Measurements from ENCODE around the gene HMX1. TPM values are rescaled to one million over a fixed set of nuclear protein-coding genes. Genes with fewer than 3 reads are reported as not detected.

HMX1 gene
- total and polyA plus RNA-seq, 2 donors (not counting 3 experiments of a cell fraction or from before 2014, with no cell fraction given), result not detected

DNA sequence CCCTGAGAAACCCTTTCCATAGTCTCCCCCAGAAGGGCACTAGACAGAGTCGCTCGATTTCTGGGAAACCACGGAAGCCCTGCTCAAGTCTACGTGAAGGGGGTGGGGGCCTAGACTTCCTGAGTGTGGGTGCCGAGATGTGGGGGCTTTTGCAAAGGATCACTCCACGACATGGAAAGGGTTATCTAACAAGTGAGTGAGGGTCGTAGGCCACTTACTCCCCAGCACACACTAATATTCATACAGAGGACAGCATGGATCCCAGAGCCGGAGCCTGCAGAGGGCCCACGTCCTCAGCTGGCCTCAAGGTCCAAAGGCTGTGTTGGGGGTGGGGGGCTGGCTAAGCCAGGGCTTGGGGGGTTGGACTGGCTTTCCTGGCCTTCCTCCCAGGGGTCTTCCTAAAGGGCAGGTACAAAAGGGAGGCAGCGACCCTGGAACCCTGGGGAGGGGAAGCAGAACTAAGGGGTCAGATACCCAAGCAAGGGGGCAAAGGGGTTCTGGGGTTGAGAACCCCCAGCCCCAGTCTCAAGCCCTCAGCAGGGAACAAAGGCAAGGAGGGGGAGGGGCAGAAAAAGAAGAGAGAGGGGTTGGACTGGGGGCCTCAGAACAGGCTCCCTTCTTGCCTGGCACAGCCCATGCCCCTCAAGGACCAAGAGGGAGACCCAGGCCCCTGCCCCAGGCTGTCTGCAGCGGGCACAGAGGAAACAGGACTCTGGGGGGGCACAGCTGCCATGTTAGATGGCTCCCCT is 1.6 kb downstream of the HMX1 start:
- FAIRE-seq, result no peak
- no peak for TF ChIP-seq EZH2 (IDR thresholded peaks at IDR 0.05; ENCODE audit: borderline replicate concordance, low read depth, low read length, severe bottlenecking)
- no peak for TF ChIP-seq POLR2A (IDR thresholded peaks at IDR 0.05; ENCODE audit: low read depth, low read length)
- TF ChIP-seq JUN (IDR thresholded peaks at IDR 0.05; ENCODE audit: borderline replicate concordance, insufficient read depth, insufficient read length, low read depth), result no peak
- TF ChIP-seq POLR2AphosphoS5 (IDR thresholded peaks at IDR 0.05; ENCODE audit: insufficient read depth, low read depth, low read length), result no peak
- no peak for TF ChIP-seq MYC (IDR thresholded peaks at IDR 0.05; ENCODE audit: low read depth, low read length)
- no peak for TF ChIP-seq FOS (IDR thresholded peaks at IDR 0.05; ENCODE audit: borderline replicate concordance, insufficient read depth, low read length)
- TF ChIP-seq, protein P1, sequence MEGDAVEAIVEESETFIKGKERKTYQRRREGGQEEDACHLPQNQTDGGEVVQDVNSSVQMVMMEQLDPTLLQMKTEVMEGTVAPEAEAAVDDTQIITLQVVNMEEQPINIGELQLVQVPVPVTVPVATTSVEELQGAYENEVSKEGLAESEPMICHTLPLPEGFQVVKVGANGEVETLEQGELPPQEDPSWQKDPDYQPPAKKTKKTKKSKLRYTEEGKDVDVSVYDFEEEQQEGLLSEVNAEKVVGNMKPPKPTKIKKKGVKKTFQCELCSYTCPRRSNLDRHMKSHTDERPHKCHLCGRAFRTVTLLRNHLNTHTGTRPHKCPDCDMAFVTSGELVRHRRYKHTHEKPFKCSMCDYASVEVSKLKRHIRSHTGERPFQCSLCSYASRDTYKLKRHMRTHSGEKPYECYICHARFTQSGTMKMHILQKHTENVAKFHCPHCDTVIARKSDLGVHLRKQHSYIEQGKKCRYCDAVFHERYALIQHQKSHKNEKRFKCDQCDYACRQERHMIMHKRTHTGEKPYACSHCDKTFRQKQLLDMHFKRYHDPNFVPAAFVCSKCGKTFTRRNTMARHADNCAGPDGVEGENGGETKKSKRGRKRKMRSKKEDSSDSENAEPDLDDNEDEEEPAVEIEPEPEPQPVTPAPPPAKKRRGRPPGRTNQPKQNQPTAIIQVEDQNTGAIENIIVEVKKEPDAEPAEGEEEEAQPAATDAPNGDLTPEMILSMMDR (IDR thresholded peaks at IDR 0.05; ENCODE audit: extremely low read depth in 1 of 2, insufficient read depth in 1 of 2, low read depth in 1 of 2, low read length in 2 of 2), result no peak
- TF ChIP-seq, protein P2, sequence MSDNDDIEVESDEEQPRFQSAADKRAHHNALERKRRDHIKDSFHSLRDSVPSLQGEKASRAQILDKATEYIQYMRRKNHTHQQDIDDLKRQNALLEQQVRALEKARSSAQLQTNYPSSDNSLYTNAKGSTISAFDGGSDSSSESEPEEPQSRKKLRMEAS (IDR thresholded peaks at IDR 0.05; ENCODE audit: insufficient read depth, insufficient read length), result no peak
- TF ChIP-seq GATA2 (IDR thresholded peaks at IDR 0.05; ENCODE audit: insufficient read depth, insufficient read length, low read depth, low read length), result no peak
- H3K27me3 ChIP-seq (ENCODE audit: control insufficient read depth in 2 of 2, insufficient read depth in 2 of 2, low read length in 2 of 2), result peaks cover 75 to 86% of the 10 kb centered on the region in 2 experiments

More for the DNA sequence above, 1.6 kb downstream of the HMX1 start:
- CTCF ChIA-PET, result no interaction called here
- no peaks in the 10 kb centered on the region for H3K4me1 ChIP-seq (ENCODE audit: control insufficient read depth, extremely low read depth, insufficient read depth, low read length)
- no peaks in the 10 kb centered on the region for H3K79me2 ChIP-seq (ENCODE audit: control insufficient read depth, insufficient read depth, low read length)
- POLR2A ChIA-PET, result no interaction called here
- no peak overlapping the region for H3K4me3 ChIP-seq (replicated peaks in 1 of 3; ENCODE audit: insufficient read depth in 1 of 3, low read depth in 1 of 3, low read length in 3 of 3)
- dilution Hi-C loops (cut with MboI; ENCODE audit: extremely low pct_ligation_motif_present, low sequenced_read_pairs), result no loop called here
- no peak overlapping the region for H3K27ac ChIP-seq (ENCODE audit: insufficient read depth, low read depth, low read length)
- no peaks in the 10 kb centered on the region for H3K9me1 ChIP-seq (replicated peaks; ENCODE audit: control insufficient read depth, extremely low read depth, insufficient read depth, low read length)
- no TSS peak for BruUV-seq (replicated peaks)
- H3K9ac ChIP-seq (replicated peaks; ENCODE audit: extremely low read depth, insufficient read depth, low read length), result no peak overlapping the region
- intact Hi-C loops (cut with micrococcal nuclease), result no loop called here
- H3K4me2 ChIP-seq (ENCODE audit: insufficient read depth, low read length), result no peak overlapping the region
- H2AFZ ChIP-seq (ENCODE audit: low read depth, low read length), result no peak overlapping the region
- DNase-seq (ENCODE audit: low read depth, low spot score), result no peak
- H3K9me3 ChIP-seq (replicated peaks; ENCODE audit: control insufficient read depth, insufficient read depth, low read length), result no peaks in the 10 kb centered on the region
- no peaks in the 10 kb centered on the region for H3K36me3 ChIP-seq (ENCODE audit: control insufficient read depth in 2 of 2, extremely low read depth in 1 of 2, insufficient read depth in 2 of 2, low read length in 2 of 2)
- no peaks in the 10 kb centered on the region for H4K20me1 ChIP-seq (replicated peaks; ENCODE audit: control insufficient read depth, extremely low read depth, insufficient read depth, low read length)
